Measurements from ENCODE around the gene CACNA2D3. TPM values are rescaled to one million over a fixed set of nuclear protein-coding genes. Genes with fewer than 3 reads are reported as not detected.

The CACNA2D3 gene
- total RNA-seq, 1 donor from 2014 or later: 17.2 TPM

- Histone ChIP-seq H3K9me3 (no peaks in the 10 kb centered on the region), H3K27me3 (no peaks in the 10 kb centered on the region), H3K36me3 (no peaks in the 10 kb centered on the region), H3K27ac (no peak overlapping the region), H3K4me3 (no peak overlapping the region), H3K4me1 (no peaks in the 10 kb centered on the region)
- no peak for DNase-seq (ENCODE audit: extremely low spot score in 2 of 2)
- TF ChIP-seq POLR2A (IDR thresholded peaks at IDR 0.05) (no peak), POLR2AphosphoS5 (IDR thresholded peaks at IDR 0.05; ENCODE audit: insufficient read depth in 1 of 2, low read depth in 1 of 2) (no peak), CTCF (IDR thresholded peaks at IDR 0.05) (no peak)
- intact Hi-C loops (cut with DNase I): no loop called here
These were observed 659.4 kb downstream of the CACNA2D3 start for GRCh38 chr3:54781728-54782127.

GRCh38 chr3:54783611-54784010 is 661.3 kb downstream of the CACNA2D3 start:
- no peak overlapping the region for H3K4me3 ChIP-seq
- intact Hi-C loops (cut with DNase I): no loop called here
- no peak for TF ChIP-seq POLR2A (IDR thresholded peaks at IDR 0.05)
- TF ChIP-seq CTCF (IDR thresholded peaks at IDR 0.05): no peak

GRCh38 chr3:54784021-54784420 is 661.7 kb downstream of the CACNA2D3 start:
- DNase-seq (ENCODE audit: extremely low spot score in 2 of 2): no peak
- intact Hi-C loops (cut with DNase I): no loop called here
- H3K4me1 ChIP-seq: no peaks in the 10 kb centered on the region
- no peak overlapping the region for H3K27ac ChIP-seq
- H3K9me3 ChIP-seq: no peaks in the 10 kb centered on the region
- H3K36me3 ChIP-seq: no peaks in the 10 kb centered on the region
- TF ChIP-seq CTCF (IDR thresholded peaks at IDR 0.05) (no peak), POLR2A (IDR thresholded peaks at IDR 0.05) (no peak), POLR2AphosphoS5 (IDR thresholded peaks at IDR 0.05; ENCODE audit: insufficient read depth in 1 of 2, low read depth in 1 of 2) (no peak)
- H3K4me3 ChIP-seq: no peak overlapping the region
- no peaks in the 10 kb centered on the region for H3K27me3 ChIP-seq

More at GRCh38 chr3:54783611-54784010, 661.3 kb downstream of the CACNA2D3 start:
- Histone ChIP-seq H3K27ac (no peak overlapping the region), H3K36me3 (no peaks in the 10 kb centered on the region), H3K4me1 (no peaks in the 10 kb centered on the region), H3K9me3 (no peaks in the 10 kb centered on the region), H3K27me3 (no peaks in the 10 kb centered on the region)
- DNase-seq (ENCODE audit: extremely low spot score in 2 of 2): no peak

GRCh38 chr3:54785976-54786375 is 663.6 kb downstream of the CACNA2D3 start:
- intact Hi-C loops (cut with DNase I): no loop called here
- H3K27me3 ChIP-seq: no peaks in the 10 kb centered on the region
- no peaks in the 10 kb centered on the region for H3K4me1 ChIP-seq
- no peak for TF ChIP-seq POLR2AphosphoS5 (IDR thresholded peaks at IDR 0.05; ENCODE audit: insufficient read depth in 1 of 2, low read depth in 1 of 2)
- no peak for TF ChIP-seq POLR2A (IDR thresholded peaks at IDR 0.05)
- no peak for TF ChIP-seq CTCF (IDR thresholded peaks at IDR 0.05)
- no peak overlapping the region for H3K4me3 ChIP-seq
- no peak overlapping the region for H3K27ac ChIP-seq
- no peaks in the 10 kb centered on the region for H3K36me3 ChIP-seq
- no peaks in the 10 kb centered on the region for H3K9me3 ChIP-seq
- DNase-seq (ENCODE audit: extremely low spot score in 2 of 2): no peak

GRCh38 chr3:54790051-54790450 is 667.7 kb downstream of the CACNA2D3 start:
- intact Hi-C loops (cut with DNase I): no loop called here
- H3K4me1 ChIP-seq: no peaks in the 10 kb centered on the region
- H3K36me3 ChIP-seq: no peaks in the 10 kb centered on the region
- TF ChIP-seq POLR2AphosphoS5 (IDR thresholded peaks at IDR 0.05; ENCODE audit: insufficient read depth in 1 of 2, low read depth in 1 of 2) (no peak), POLR2A (IDR thresholded peaks at IDR 0.05) (no peak), CTCF (IDR thresholded peaks at IDR 0.05) (no peak)
- H3K27me3 ChIP-seq: no peaks in the 10 kb centered on the region
- no peak for DNase-seq (ENCODE audit: extremely low spot score in 2 of 2)
- H3K27ac ChIP-seq: no peak overlapping the region
- no peaks in the 10 kb centered on the region for H3K9me3 ChIP-seq
- no peak overlapping the region for H3K4me3 ChIP-seq
